Activated CD4-positive, alpha-beta T cell treated with anti-CD3 and anti-CD28 coated beads, Interleukin-10, Interleukin-2, amounts not matched to agents 100 ng/mL and 50 ng/mL, durations not matched to agents 16 hours and 8 hours (primary cell): ENCODE results near the gene INSIG2.

ENCODE experiments used
- DNase-seq: peaks from one replicate; pipeline ENCODE4 v3.0.0-alpha.2; 2020

Gene INSIG2

GRCh38 chr2:118131771-118132170 is 43.5 kb downstream of the INSIG2 start:
- DNase-seq: no peak

GRCh38 chr2:118133916-118134315 is 45.6 kb downstream of the INSIG2 start:
- no peak for DNase-seq

GRCh38 chr2:118134650-118135049 is 46.4 kb downstream of the INSIG2 start:
- DNase-seq: no peak

GRCh38 chr2:118145207-118145606 is 56.9 kb downstream of the INSIG2 start:
- no peak for DNase-seq

- no peak for DNase-seq
These were observed 57.5 kb downstream of the INSIG2 start for GRCh38 chr2:118145806-118146205.

- no peak for DNase-seq
These were observed 58.3 kb downstream of the INSIG2 start for GRCh38 chr2:118146315-118147283.

- no peak for DNase-seq
These were observed 59.9 kb downstream of the INSIG2 start for GRCh38 chr2:118148133-118148532.

GRCh38 chr2:118148809-118149208 is 60.5 kb downstream of the INSIG2 start:
- no peak for DNase-seq

- DNase-seq: no peak
These were observed 62.0 kb downstream of the INSIG2 start for GRCh38 chr2:118150294-118150693.

GRCh38 chr2:118151831-118152230 is 63.6 kb downstream of the INSIG2 start:
- no peak for DNase-seq

GRCh38 chr2:118153433-118153832 is 65.2 kb downstream of the INSIG2 start:
- DNase-seq: no peak

GRCh38 chr2:118154176-118154575 is 65.9 kb downstream of the INSIG2 start:
- DNase-seq: no peak
